HG03342 (cell line): ENCODE results near the gene RABL6.

Experiments
- ATAC-seq: cut with Tn5 transposase; IDR thresholded peaks from one replicate; pipeline ENCODE4 v1.9.1; 2021; ENCODE audit warnings: mild to moderate bottlenecking, moderate library complexity; ENCODE audit not compliant: unreplicated experiment

The RABL6 gene

GRCh38 chr9:136814725-136815421 is 7.1 kb downstream of the RABL6 start:
- ATAC-seq = no peak

GRCh38 chr9:136815422-136815782 is 7.7 kb downstream of the RABL6 start:
- ATAC-seq = no peak

- ATAC-seq = no peak
These were observed 13.4 kb downstream of the RABL6 start for GRCh38 chr9:136820971-136821825.

GRCh38 chr9:136821826-136822544 is 14.2 kb downstream of the RABL6 start:
- ATAC-seq = no peak

- ATAC-seq = no peak
These were observed 15.6 kb downstream of the RABL6 start for GRCh38 chr9:136823136-136824046.

GRCh38 chr9:136824496-136825225 is 16.9 kb downstream of the RABL6 start:
- ATAC-seq = no peak

- no peak for ATAC-seq
These were observed 17.8 kb downstream of the RABL6 start for GRCh38 chr9:136825295-136826187.

- no peak for ATAC-seq
These were observed 18.4 kb downstream of the RABL6 start for GRCh38 chr9:136826188-136826541.

GRCh38 chr9:136826703-136827582 is 19.2 kb downstream of the RABL6 start:
- ATAC-seq = no peak

GRCh38 chr9:136827794-136828473 is 20.2 kb downstream of the RABL6 start:
- ATAC-seq = no peak

- no peak for ATAC-seq
These were observed 20.9 kb downstream of the RABL6 start for GRCh38 chr9:136828474-136829140.

GRCh38 chr9:136829412-136829811 is 21.7 kb downstream of the RABL6 start:
- ATAC-seq = no peak

- no peak for ATAC-seq
These were observed 22.5 kb downstream of the RABL6 start for GRCh38 chr9:136829981-136830885.

GRCh38 chr9:136831002-136831719 is 23.4 kb downstream of the RABL6 start:
- no peak for ATAC-seq

GRCh38 chr9:136831720-136832104 is 24.0 kb downstream of the RABL6 start:
- no peak for ATAC-seq
